Measurements from ENCODE around the gene SHF.

SHF gene

GRCh38 chr15:45126535-45127158, 61.1 kb downstream of the SHF start:
- DNase-seq (ENCODE audit: low spot score) = peak; percentile 26

- DNase-seq (ENCODE audit: low spot score) = no peak
Measured at GRCh38 chr15:45123397-45123796, 64.4 kb downstream of the SHF start.

- no peak for DNase-seq (ENCODE audit: low spot score)
Measured at GRCh38 chr15:45122719-45123118, 65.0 kb downstream of the SHF start.

- DNase-seq (ENCODE audit: low spot score) = peak; percentile 13
Measured at GRCh38 chr15:45121706-45122417, 65.9 kb downstream of the SHF start.

DNA sequence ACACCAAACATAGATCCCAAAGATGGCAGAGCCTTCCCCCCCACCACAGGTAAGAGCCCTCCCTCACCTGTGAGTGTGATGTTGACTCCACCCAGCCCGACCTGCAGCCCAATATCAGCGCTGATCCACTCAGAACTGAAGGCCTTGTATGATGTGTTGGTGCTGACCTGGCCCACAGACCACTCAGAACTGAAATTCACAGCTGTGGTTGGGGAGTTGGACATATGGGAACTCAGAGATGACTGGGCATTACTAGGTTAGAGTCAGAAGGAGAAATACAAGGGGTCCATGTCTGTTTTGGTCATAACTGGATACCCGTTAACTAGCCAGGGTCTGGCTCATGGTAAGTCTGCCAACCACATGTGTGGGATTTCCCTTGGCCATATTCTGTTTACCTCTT, 66.7 kb downstream of the SHF start:
- no peak for DNase-seq (ENCODE audit: low spot score)

DNA sequence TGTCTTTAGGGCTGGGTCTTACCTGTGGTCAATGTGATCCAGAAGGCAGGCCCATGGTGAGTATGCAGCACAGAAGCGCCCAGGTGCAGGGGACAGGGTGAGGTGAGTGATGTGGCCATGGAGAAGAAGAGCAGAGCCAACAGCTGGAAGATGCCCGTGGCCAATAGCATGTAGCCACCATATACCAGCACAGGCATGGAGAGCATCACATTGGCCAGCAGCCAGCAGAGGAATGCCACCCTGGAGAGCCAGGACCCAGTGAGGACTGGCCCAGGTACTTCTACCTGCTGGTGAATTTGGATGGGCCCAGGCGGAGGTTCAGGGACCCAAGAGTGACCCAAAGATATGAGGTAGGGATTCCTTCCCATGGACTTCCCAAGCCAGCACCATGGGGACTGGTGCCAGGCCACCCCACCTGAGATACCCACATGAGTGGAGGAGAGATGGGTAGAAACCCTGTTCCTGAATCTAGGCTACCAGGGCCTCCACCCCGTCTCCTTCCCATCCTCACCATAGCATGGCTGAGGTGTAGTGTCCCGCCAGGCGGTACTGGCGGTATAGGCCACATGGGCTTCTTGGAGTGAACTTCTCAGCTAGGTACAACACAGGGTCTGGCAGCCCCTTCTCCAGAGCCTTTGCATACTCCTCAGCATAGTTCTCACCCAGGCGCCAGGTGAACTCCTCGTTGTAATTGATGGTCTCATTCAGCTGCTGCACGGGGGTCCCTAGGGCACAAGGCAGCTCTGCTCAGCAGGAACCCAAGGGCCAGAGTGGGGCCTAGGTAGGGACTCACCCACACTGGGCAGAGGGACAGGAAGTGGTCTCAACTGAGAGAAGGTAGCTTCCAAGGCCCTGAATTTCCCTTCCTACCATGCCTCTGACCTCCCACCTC, 67.4 kb downstream of the SHF start:
- no peak for DNase-seq (ENCODE audit: low spot score)

DNA sequence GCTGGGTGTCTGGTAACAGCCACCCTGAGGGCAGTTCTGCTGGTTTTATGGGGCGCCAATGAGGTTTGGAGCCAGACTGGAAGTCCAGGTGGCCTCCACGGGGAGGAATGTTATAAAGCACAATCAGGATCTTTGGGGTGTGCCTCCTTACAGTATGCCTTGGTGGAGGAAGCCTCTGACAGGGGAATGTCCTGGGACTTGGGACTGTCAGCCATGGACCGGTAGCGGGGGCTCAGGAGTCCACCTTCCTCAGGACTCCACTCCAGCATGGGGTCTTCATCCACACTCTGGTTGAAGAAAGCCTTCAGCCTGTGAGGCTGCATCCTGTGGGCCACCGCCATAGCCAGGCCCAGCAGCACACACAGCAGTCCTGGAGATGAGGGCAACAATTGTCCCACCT, 68.8 kb downstream of the SHF start:
- DNase-seq (ENCODE audit: low spot score) = no peak

DNA sequence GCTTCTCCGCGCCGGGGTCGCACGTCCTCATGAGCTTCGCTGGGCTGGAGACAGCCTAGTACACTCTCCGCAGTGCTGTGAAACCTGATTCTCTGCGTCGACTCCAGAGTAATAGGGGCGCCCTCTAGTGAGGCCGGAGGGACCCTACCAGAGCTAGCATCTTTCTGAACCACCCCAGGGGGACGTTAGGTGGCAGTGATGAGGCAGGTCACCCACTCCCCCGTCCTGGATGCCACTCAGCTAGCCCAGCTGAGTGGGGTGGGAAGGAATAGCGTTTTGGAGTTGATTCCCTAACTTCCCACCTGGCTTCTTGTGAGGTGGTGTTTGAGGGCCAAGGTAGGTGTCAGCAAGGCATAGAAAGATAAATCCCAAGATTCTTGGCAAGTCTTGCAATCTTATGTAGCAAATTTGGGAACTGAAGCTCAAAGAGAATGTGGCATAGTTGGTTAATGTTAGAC, 69.6 kb downstream of the SHF start:
- DNase-seq (ENCODE audit: low spot score) = peak; percentile 80

- no peak for DNase-seq (ENCODE audit: low spot score)
Measured at GRCh38 chr15:45117308-45118130, 70.2 kb downstream of the SHF start.

All from SW480 (cell line).